Measurements from ENCODE around the gene LSAMP. TPM values are rescaled to one million over a fixed set of nuclear protein-coding genes. Genes with fewer than 3 reads are reported as not detected.

The LSAMP gene
- total RNA-seq, 6 experiments from 2014 or later, result under 0.01 to 0.22 (median 0.12) TPM; not detected in 1

DNA sequence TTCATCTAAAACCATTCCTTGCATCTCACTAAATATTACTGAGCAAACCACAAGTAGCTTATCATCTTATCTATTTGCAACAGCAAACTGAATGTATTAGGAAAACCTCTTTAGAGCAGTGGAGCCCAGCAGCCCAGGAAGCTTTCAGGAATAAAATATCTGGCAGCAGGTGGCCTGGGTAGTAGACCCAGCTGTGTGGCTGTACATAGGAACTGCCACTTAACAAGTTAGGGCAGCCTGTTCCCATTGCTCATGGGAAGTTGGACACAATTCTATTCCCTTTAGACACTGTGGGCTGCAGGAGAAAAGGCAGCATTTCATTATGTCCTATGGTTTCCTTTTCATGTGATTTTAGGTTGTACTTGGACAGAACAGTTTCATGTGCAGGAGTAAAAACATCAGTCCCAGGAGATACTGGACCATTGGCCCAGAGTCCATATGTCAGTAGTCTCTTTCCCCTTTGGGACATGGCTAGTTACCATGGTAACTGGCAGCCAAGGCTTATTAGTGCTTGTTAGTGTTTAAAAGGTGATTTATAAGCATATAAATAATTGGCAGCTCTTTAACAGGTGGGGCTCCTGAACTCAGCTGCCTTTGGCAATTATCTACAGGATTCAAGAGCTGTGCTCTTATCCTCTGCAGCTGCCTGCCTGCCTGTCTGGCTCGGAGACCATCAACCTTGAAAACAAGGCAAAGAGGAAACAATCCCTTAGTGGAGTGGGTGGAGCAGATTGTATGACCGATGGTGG lies 28.9 kb upstream of the LSAMP start:
- intact Hi-C loops (cut with DNase I), result no loop called here
- TF ChIP-seq, protein P1, sequence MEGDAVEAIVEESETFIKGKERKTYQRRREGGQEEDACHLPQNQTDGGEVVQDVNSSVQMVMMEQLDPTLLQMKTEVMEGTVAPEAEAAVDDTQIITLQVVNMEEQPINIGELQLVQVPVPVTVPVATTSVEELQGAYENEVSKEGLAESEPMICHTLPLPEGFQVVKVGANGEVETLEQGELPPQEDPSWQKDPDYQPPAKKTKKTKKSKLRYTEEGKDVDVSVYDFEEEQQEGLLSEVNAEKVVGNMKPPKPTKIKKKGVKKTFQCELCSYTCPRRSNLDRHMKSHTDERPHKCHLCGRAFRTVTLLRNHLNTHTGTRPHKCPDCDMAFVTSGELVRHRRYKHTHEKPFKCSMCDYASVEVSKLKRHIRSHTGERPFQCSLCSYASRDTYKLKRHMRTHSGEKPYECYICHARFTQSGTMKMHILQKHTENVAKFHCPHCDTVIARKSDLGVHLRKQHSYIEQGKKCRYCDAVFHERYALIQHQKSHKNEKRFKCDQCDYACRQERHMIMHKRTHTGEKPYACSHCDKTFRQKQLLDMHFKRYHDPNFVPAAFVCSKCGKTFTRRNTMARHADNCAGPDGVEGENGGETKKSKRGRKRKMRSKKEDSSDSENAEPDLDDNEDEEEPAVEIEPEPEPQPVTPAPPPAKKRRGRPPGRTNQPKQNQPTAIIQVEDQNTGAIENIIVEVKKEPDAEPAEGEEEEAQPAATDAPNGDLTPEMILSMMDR (IDR thresholded peaks at IDR 0.05), result no peak
- TF ChIP-seq POLR2A (IDR thresholded peaks at IDR 0.05), result no peak
- Histone ChIP-seq H3K27me3 (no peaks in the 10 kb centered on the region), H3K9me3 (no peaks in the 10 kb centered on the region), H3K4me3 (no peak overlapping the region), H3K27ac (no peak overlapping the region), H3K36me3 (no peaks in the 10 kb centered on the region), H3K4me1 (no peaks in the 10 kb centered on the region)
- no peak for DNase-seq
- ATAC-seq, result no peak
- WGBS (ENCODE audit: insufficient coverage, low coverage, low lambda C conversion rate, missing lambda C conversion rate), result 9% methylated on average over 2 of the region's 2 CpGs

DNA sequence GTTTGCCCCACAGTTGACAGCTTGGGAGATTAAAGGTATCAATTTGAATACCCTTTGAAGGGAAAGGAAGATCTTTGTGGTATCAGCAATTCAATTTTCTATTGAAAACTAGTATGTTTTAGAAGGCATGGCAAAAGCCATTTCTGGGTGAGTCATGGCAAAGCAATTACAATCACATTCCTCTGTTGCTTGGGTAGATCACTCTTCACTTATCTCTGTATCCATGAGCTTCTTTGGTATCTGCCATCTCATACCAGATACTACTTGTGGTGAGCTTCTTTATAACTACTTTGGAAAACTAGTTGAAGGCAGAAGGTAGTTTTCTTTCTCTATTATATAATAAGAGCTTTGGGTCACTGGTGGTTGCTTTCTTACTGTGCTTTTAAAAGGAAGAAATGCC lies 28.3 kb upstream of the LSAMP start:
- DNase-seq (no peak), ATAC-seq (no peak)
- TF ChIP-seq POLR2A (IDR thresholded peaks at IDR 0.05), result no peak
- H3K4me3 ChIP-seq, result no peak overlapping the region
- H3K4me1 ChIP-seq, result no peaks in the 10 kb centered on the region
- H3K36me3 ChIP-seq, result no peaks in the 10 kb centered on the region
- no peaks in the 10 kb centered on the region for H3K27me3 ChIP-seq
- H3K9me3 ChIP-seq, result no peaks in the 10 kb centered on the region
- intact Hi-C loops (cut with DNase I), result no loop called here
- no peak overlapping the region for H3K27ac ChIP-seq

DNA sequence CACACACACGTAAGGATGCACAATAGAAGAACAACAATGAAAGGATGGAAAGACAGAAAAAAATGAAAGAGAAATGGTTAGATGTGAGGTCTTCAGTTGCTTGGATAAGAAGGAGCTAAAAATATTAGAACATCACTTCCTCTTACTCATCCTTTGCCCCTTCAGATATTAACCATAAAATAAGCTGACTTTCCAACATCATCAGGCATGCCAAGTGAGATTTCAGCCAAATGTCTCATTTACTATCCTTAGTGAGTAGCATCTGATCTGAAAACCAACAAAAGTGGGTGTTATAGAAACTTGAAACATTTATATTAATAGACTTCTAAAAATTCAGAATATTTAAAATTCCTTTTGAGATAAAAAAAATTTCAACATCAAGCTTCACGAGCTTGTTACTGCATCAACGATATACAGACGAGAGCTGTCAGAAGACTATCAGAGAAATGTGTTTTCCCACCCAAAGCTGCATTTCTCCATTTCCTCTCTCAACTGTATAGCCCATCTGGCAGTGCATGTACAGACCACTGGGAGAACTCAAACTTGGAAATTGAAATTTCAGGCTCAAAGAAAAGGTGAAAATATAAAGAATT lies 25.4 kb upstream of the LSAMP start:
- H3K36me3 ChIP-seq, result no peaks in the 10 kb centered on the region
- no peaks in the 10 kb centered on the region for H3K27me3 ChIP-seq
- no peak for ATAC-seq
- H3K4me1 ChIP-seq, result no peaks in the 10 kb centered on the region
- intact Hi-C loops (cut with DNase I), result no loop called here
- no peaks in the 10 kb centered on the region for H3K9me3 ChIP-seq
- H3K27ac ChIP-seq, result no peak overlapping the region
- H3K4me3 ChIP-seq, result no peak overlapping the region
- 24% methylated on average over 4 of the region's 4 CpGs for WGBS (ENCODE audit: insufficient coverage, low coverage, low lambda C conversion rate, missing lambda C conversion rate)
- DNase-seq, result no peak
- TF ChIP-seq POLR2A (IDR thresholded peaks at IDR 0.05), result no peak
- TF ChIP-seq, protein P1 (IDR thresholded peaks at IDR 0.05), result no peak

DNA sequence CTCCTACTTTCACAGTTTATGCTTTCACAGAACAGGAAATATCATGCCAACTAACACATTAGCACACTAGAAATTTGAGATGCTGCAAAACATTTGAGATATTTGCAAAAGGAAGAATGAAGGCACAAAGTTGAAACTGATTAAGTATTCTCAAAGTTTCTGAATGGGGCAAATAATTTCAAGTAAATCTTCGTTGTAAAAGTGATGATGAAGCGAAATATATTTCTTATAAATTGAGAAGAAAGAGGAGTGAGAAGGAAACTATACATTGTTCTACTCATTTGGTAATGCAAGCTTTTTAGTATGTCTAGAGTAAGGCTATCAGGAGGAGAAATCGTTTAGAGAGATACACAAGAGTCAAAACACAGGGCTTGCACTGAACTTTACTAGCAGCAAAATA lies 24.3 kb upstream of the LSAMP start:
- ATAC-seq (no peak), DNase-seq (no peak)
- intact Hi-C loops (cut with DNase I), result no loop called here
- TF ChIP-seq POLR2A (IDR thresholded peaks at IDR 0.05), result no peak
- TF ChIP-seq, protein P1 (IDR thresholded peaks at IDR 0.05), result no peak
- H3K36me3 ChIP-seq, result no peaks in the 10 kb centered on the region
- no peaks in the 10 kb centered on the region for H3K9me3 ChIP-seq
- H3K27ac ChIP-seq, result no peak overlapping the region
- 42% methylated on average over 3 of the region's 3 CpGs for WGBS (ENCODE audit: insufficient coverage, low coverage, low lambda C conversion rate, missing lambda C conversion rate)
- H3K27me3 ChIP-seq, result no peaks in the 10 kb centered on the region
- H3K4me1 ChIP-seq, result no peaks in the 10 kb centered on the region
- no peak overlapping the region for H3K4me3 ChIP-seq

DNA sequence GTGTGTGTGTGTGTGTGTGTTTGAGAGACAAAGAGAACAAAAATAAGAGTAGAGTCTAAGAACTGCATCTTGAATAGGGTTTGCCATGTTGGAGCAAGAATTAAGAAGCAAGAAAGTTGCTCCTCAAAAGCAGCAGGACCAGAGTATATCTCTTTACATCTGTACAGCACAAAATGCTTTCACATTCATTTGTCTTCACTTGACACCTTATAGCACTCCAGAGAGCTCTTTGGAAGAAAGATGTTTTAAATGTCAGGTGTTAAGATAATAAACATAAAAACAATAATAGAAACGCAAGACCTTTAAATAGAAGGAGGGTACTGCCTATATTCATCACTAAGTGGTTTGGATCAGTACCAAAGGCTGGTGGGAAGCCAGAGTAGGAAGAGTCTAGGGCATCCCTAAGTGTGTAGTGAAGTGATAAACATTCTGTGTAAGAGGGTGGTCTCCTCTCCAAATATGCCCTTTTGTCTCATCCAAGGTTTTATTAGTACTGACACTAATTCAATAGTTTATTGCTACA lies 19.1 kb upstream of the LSAMP start:
- TF ChIP-seq POLR2A (IDR thresholded peaks at IDR 0.05), result no peak
- TF ChIP-seq, protein P1 (IDR thresholded peaks at IDR 0.05), result no peak
- Histone ChIP-seq H3K4me1 (no peaks in the 10 kb centered on the region), H3K27ac (no peak overlapping the region), H3K9me3 (no peaks in the 10 kb centered on the region), H3K27me3 (no peaks in the 10 kb centered on the region), H3K36me3 (no peaks in the 10 kb centered on the region), H3K4me3 (no peak overlapping the region)
- WGBS (ENCODE audit: insufficient coverage, low coverage, low lambda C conversion rate, missing lambda C conversion rate), result 21% methylated on average over 1 of the region's 1 CpG
- intact Hi-C loops (cut with DNase I), result no loop called here
- DNase-seq (no peak), ATAC-seq (no peak)
